Measurements from ENCODE around the gene DGKZ. TPM values are rescaled to one million over a fixed set of nuclear protein-coding genes. Genes with fewer than 3 reads are reported as not detected.
A peak's percentile ranks its signal among the peaks of the same experiment; 100 is the strongest.

The DGKZ gene
- total RNA-seq, 1 experiment from 2014 or later = 68.9 TPM

- H3K56ac ChIP-seq (ENCODE audit: insufficient read length, low read depth, low read length) = no peak overlapping the region
- H2BK12ac ChIP-seq (ENCODE audit: insufficient read length, low read depth, low read length) = no peak overlapping the region
- Mint-ChIP-seq H3K4me1 (peaks cover 40 to 55% of the 10 kb centered on the region in 2 experiments), H3K4me3 (no peak overlapping the region), H3K9me3 (no peaks in the 10 kb centered on the region), H3K27me3 (ENCODE audit: low read depth) (no peaks in the 10 kb centered on the region), H3K36me3 (ENCODE audit: insufficient read depth in 1 of 3, low read depth in 3 of 3) (peaks cover 0 to 9% (median 2%) of the 10 kb centered on the region in 3 experiments; a peak in 4 of 7 replicates), H3K27ac (peak overlapping the region in 1 of 3 experiments; percentile 82; a peak in 3 of 7 replicates)
- H3K4ac ChIP-seq (ENCODE audit: low read depth, low read length) = no peak overlapping the region
- H3K27me3 ChIP-seq (ENCODE audit: insufficient read depth, low read length) = no peaks in the 10 kb centered on the region
- no CpG with 5 or more reads among the region's 7 CpGs for WGBS (ENCODE audit: extremely low coverage, insufficient read length, low lambda C conversion rate)
- no peak overlapping the region for H4K8ac ChIP-seq (replicated peaks; ENCODE audit: insufficient read length, low read depth, low read length)
- H3K27ac ChIP-seq (ENCODE audit: insufficient read length, low read depth, low read length) = no peak overlapping the region
- no peak overlapping the region for H2AK5ac ChIP-seq (ENCODE audit: insufficient read length, low read length)
- no peak overlapping the region for H4K91ac ChIP-seq (ENCODE audit: insufficient read length, low read depth, low read length)
- no peaks in the 10 kb centered on the region for H3K23me2 ChIP-seq (ENCODE audit: insufficient read length, low read depth, low read length, poor library complexity, severe bottlenecking)
- H3K14ac ChIP-seq (ENCODE audit: insufficient read depth, low read length) = no peak overlapping the region
- no peak overlapping the region for H3K18ac ChIP-seq (ENCODE audit: insufficient read length, low read depth, low read length)
- no peaks in the 10 kb centered on the region for H4K20me1 ChIP-seq (ENCODE audit: control insufficient read depth, insufficient read depth, insufficient read length)
- no peak overlapping the region for H4K5ac ChIP-seq (ENCODE audit: insufficient read length, low read depth, low read length)
- H3K4me1 ChIP-seq (ENCODE audit: insufficient read depth, low read length) = no peaks in the 10 kb centered on the region; the same call in 1 of the 2 replicates
- no peak overlapping the region for H3T11ph ChIP-seq (ENCODE audit: low read length)
- no peak overlapping the region for H3K9ac ChIP-seq (ENCODE audit: extremely low read depth, insufficient read length, low read length)
- H2AFZ ChIP-seq (ENCODE audit: low read length) = no peak overlapping the region
- H2BK120ac ChIP-seq (ENCODE audit: low read depth, low read length, poor library complexity, severe bottlenecking) = no peak overlapping the region
- peaks cover 2% of the 10 kb centered on the region for H3K79me1 ChIP-seq (ENCODE audit: insufficient read depth, low read depth, low read length, poor library complexity, severe bottlenecking)
- DNase-seq = no peak
- H3K9me3 ChIP-seq (ENCODE audit: control insufficient read depth, low read depth, low read length) = no peaks in the 10 kb centered on the region
- H2BK20ac ChIP-seq (ENCODE audit: low read depth, low read length, poor library complexity, severe bottlenecking) = no peak overlapping the region
- TF ChIP-seq, protein P1, sequence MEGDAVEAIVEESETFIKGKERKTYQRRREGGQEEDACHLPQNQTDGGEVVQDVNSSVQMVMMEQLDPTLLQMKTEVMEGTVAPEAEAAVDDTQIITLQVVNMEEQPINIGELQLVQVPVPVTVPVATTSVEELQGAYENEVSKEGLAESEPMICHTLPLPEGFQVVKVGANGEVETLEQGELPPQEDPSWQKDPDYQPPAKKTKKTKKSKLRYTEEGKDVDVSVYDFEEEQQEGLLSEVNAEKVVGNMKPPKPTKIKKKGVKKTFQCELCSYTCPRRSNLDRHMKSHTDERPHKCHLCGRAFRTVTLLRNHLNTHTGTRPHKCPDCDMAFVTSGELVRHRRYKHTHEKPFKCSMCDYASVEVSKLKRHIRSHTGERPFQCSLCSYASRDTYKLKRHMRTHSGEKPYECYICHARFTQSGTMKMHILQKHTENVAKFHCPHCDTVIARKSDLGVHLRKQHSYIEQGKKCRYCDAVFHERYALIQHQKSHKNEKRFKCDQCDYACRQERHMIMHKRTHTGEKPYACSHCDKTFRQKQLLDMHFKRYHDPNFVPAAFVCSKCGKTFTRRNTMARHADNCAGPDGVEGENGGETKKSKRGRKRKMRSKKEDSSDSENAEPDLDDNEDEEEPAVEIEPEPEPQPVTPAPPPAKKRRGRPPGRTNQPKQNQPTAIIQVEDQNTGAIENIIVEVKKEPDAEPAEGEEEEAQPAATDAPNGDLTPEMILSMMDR (conservative IDR thresholded peaks at IDR 0.05) = no peak
- H2BK5ac ChIP-seq (ENCODE audit: insufficient read length, low read length) = no peak overlapping the region
- no peak overlapping the region for H2BK15ac ChIP-seq (ENCODE audit: low read depth, low read length)
- no peaks in the 10 kb centered on the region; the same call in 1 of the 2 replicates for H3K79me2 ChIP-seq (ENCODE audit: insufficient read depth, low read length)
- H3K4me2 ChIP-seq (ENCODE audit: insufficient read depth, insufficient read length, low read length) = no peak overlapping the region
- no peak overlapping the region for H3K23ac ChIP-seq (ENCODE audit: insufficient read length, low read depth, low read length)
These were observed 13.6 kb downstream of the DGKZ start for GRCh38 chr11:46360878-46361277.
